GM21723 (cell line): Measurements from ENCODE around the gene CCNYL1.

Source experiments
- ATAC-seq: cut with Tn5 transposase; IDR thresholded peaks from one replicate; pipeline ENCODE4 v1.9.1; 2021; ENCODE audit warnings: mild to moderate bottlenecking, moderate library complexity; ENCODE audit not compliant: unreplicated experiment

The CCNYL1 gene

GRCh38 chr2:207787017-207787416 is 75.6 kb downstream of the CCNYL1 start:
- no peak for ATAC-seq

GRCh38 chr2:207787800-207788199 is 76.4 kb downstream of the CCNYL1 start:
- no peak for ATAC-seq

- ATAC-seq = no peak
Measured at GRCh38 chr2:207790898-207791297, 79.5 kb downstream of the CCNYL1 start.

- ATAC-seq = no peak
Measured at GRCh38 chr2:207791579-207792243, 80.3 kb downstream of the CCNYL1 start.

GRCh38 chr2:207792244-207792785 is 80.9 kb downstream of the CCNYL1 start:
- no peak for ATAC-seq

GRCh38 chr2:207796585-207797350 is 85.3 kb downstream of the CCNYL1 start:
- ATAC-seq = no peak

GRCh38 chr2:207801259-207801658 is 89.8 kb downstream of the CCNYL1 start:
- no peak for ATAC-seq

- no peak for ATAC-seq
Measured at GRCh38 chr2:207802650-207803049, 91.2 kb downstream of the CCNYL1 start.
